Measurements from ENCODE around the gene PAX5.

The PAX5 gene

DNA sequence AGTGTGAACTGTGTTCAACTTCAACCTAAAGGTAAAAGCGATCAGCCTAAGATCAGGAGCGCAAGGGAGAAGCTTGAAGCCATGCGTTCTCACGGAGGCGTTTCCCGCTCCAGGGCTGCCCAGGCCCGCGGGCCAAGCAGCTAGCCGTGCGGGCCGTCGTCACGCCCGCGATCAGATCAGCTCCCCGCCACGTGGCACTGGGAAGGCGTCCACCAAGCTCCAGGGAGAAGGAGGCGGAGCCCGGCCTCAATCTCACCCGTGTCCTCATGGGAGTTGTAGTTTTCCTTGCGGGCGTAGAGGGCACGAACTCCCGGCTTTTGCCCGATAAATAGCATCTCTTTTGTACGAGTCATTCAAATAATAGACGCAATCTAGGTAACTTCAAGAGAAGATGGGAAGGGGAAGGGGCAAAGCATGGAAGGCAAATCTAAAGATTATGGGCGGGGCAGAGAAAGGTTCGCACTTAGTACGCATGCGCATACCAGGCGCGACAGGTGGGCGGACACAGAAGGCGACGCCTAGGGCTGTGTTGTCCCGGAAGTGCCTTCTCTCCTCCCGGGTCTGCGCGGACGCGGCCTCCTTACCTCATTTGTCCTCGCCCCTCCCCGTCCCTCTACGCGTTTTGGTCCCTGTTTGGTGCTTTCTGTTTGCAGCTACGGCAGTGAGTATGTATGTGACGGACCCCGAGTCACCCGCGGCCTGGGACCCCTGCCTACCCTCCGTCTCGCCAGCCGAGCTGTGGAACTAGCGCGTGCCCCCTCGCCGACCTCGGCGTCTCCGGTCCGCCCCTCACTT lies 45.5 kb upstream of the PAX5 start:
- ChIA-PET POLR2A (interaction anchor here (0.8 to 3.5 kb wide), 4 partner anchors 12 to 84 kb away, joined by 3 to 28 read pairs (median 7); partner anchors contain the start of gene ZCCHC7), CTCF (no interaction called here)
- no peaks in the 10 kb centered on the region for H3K36me3 ChIP-seq (ENCODE audit: control insufficient read depth in 2 of 2, insufficient read depth in 1 of 2, low read length in 2 of 2)
- no peaks in the 10 kb centered on the region for H3K9me3 ChIP-seq (ENCODE audit: control insufficient read depth, insufficient read depth, low read depth, low read length)
- peak overlapping the region; percentile 91 for H3K27ac ChIP-seq (ENCODE audit: extremely low read depth, low read depth, low read length)
- H3K4me1 ChIP-seq (ENCODE audit: control insufficient read depth, insufficient read depth, low read length), result peaks cover 12% of the 10 kb centered on the region
- H3K4me3 ChIP-seq (ENCODE audit: low read depth, low read length), result peak overlapping the region; percentile 80
- TF ChIP-seq ZBTB20 (tag by site-specific recombination; IDR thresholded peaks at IDR 0.05), result peak; percentile 60; the same call in 1 of the 2 replicates
- TF ChIP-seq ZNF626 (tag by site-specific recombination; IDR thresholded peaks at IDR 0.05), result no peak
- TF ChIP-seq ZNF501 (tag by site-specific recombination; IDR thresholded peaks at IDR 0.05), result peak; percentile 61
- 0 out of 2 replicates have a peak, but pooled peaks have one; percentile 30 for TF ChIP-seq MZF1 (tag by site-specific recombination; IDR thresholded peaks at IDR 0.05; ENCODE audit: borderline replicate concordance)
- TF ChIP-seq PRDM4 (tag by site-specific recombination; IDR thresholded peaks at IDR 0.05), result 0 out of 2 replicates have a peak, but pooled peaks have one; percentile 32
- TF ChIP-seq ZNF394 (tag by site-specific recombination; IDR thresholded peaks at IDR 0.05; ENCODE audit: borderline replicate concordance), result peak; percentile 65; the same call in 1 of the 2 replicates
- peak; percentile 66 for TF ChIP-seq ZBTB17 (tag by site-specific recombination; IDR thresholded peaks at IDR 0.05)
- peak; percentile 66 for TF ChIP-seq TRIM28 (IDR thresholded peaks at IDR 0.05; ENCODE audit: borderline replicate concordance, low read length)
- TF ChIP-seq SP2 (tag by site-specific recombination; IDR thresholded peaks at IDR 0.05), result peak; percentile 79
- TF ChIP-seq, protein P1, sequence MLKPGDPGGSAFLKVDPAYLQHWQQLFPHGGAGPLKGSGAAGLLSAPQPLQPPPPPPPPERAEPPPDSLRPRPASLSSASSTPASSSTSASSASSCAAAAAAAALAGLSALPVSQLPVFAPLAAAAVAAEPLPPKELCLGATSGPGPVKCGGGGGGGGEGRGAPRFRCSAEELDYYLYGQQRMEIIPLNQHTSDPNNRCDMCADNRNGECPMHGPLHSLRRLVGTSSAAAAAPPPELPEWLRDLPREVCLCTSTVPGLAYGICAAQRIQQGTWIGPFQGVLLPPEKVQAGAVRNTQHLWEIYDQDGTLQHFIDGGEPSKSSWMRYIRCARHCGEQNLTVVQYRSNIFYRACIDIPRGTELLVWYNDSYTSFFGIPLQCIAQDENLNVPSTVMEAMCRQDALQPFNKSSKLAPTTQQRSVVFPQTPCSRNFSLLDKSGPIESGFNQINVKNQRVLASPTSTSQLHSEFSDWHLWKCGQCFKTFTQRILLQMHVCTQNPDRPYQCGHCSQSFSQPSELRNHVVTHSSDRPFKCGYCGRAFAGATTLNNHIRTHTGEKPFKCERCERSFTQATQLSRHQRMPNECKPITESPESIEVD (tag by site-specific recombination; IDR thresholded peaks at IDR 0.05), result no peak
- TF ChIP-seq, protein P2, sequence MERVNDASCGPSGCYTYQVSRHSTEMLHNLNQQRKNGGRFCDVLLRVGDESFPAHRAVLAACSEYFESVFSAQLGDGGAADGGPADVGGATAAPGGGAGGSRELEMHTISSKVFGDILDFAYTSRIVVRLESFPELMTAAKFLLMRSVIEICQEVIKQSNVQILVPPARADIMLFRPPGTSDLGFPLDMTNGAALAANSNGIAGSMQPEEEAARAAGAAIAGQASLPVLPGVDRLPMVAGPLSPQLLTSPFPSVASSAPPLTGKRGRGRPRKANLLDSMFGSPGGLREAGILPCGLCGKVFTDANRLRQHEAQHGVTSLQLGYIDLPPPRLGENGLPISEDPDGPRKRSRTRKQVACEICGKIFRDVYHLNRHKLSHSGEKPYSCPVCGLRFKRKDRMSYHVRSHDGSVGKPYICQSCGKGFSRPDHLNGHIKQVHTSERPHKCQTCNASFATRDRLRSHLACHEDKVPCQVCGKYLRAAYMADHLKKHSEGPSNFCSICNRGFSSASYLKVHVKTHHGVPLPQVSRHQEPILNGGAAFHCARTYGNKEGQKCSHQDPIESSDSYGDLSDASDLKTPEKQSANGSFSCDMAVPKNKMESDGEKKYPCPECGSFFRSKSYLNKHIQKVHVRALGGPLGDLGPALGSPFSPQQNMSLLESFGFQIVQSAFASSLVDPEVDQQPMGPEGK (tag by site-specific recombination; IDR thresholded peaks at IDR 0.05), result peak; percentile 55
- TF ChIP-seq ZNF76 (tag by site-specific recombination; IDR thresholded peaks at IDR 0.05; ENCODE audit: borderline replicate concordance, low read depth), result peak; percentile 87
- TF ChIP-seq, protein P3, sequence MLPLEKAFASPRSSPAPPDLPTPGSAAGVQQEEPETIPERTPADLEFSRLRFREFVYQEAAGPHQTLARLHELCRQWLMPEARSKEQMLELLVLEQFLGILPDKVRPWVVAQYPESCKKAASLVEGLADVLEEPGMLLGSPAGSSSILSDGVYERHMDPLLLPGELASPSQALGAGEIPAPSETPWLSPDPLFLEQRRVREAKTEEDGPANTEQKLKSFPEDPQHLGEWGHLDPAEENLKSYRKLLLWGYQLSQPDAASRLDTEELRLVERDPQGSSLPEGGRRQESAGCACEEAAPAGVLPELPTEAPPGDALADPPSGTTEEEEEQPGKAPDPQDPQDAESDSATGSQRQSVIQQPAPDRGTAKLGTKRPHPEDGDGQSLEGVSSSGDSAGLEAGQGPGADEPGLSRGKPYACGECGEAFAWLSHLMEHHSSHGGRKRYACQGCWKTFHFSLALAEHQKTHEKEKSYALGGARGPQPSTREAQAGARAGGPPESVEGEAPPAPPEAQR (tag by site-specific recombination; IDR thresholded peaks at IDR 0.05), result no peak
- TF ChIP-seq ZNF202 (tag by site-specific recombination; IDR thresholded peaks at IDR 0.05; ENCODE audit: borderline replicate concordance), result no peak
- TF ChIP-seq, protein P4, sequence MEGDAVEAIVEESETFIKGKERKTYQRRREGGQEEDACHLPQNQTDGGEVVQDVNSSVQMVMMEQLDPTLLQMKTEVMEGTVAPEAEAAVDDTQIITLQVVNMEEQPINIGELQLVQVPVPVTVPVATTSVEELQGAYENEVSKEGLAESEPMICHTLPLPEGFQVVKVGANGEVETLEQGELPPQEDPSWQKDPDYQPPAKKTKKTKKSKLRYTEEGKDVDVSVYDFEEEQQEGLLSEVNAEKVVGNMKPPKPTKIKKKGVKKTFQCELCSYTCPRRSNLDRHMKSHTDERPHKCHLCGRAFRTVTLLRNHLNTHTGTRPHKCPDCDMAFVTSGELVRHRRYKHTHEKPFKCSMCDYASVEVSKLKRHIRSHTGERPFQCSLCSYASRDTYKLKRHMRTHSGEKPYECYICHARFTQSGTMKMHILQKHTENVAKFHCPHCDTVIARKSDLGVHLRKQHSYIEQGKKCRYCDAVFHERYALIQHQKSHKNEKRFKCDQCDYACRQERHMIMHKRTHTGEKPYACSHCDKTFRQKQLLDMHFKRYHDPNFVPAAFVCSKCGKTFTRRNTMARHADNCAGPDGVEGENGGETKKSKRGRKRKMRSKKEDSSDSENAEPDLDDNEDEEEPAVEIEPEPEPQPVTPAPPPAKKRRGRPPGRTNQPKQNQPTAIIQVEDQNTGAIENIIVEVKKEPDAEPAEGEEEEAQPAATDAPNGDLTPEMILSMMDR (tag by site-specific recombination; IDR thresholded peaks at IDR 0.05), result 0 out of 2 replicates have a peak, but pooled peaks have one; percentile 12
- TF ChIP-seq ZNF398 (tag by site-specific recombination; IDR thresholded peaks at IDR 0.05), result no peak
- TF ChIP-seq, protein P5, sequence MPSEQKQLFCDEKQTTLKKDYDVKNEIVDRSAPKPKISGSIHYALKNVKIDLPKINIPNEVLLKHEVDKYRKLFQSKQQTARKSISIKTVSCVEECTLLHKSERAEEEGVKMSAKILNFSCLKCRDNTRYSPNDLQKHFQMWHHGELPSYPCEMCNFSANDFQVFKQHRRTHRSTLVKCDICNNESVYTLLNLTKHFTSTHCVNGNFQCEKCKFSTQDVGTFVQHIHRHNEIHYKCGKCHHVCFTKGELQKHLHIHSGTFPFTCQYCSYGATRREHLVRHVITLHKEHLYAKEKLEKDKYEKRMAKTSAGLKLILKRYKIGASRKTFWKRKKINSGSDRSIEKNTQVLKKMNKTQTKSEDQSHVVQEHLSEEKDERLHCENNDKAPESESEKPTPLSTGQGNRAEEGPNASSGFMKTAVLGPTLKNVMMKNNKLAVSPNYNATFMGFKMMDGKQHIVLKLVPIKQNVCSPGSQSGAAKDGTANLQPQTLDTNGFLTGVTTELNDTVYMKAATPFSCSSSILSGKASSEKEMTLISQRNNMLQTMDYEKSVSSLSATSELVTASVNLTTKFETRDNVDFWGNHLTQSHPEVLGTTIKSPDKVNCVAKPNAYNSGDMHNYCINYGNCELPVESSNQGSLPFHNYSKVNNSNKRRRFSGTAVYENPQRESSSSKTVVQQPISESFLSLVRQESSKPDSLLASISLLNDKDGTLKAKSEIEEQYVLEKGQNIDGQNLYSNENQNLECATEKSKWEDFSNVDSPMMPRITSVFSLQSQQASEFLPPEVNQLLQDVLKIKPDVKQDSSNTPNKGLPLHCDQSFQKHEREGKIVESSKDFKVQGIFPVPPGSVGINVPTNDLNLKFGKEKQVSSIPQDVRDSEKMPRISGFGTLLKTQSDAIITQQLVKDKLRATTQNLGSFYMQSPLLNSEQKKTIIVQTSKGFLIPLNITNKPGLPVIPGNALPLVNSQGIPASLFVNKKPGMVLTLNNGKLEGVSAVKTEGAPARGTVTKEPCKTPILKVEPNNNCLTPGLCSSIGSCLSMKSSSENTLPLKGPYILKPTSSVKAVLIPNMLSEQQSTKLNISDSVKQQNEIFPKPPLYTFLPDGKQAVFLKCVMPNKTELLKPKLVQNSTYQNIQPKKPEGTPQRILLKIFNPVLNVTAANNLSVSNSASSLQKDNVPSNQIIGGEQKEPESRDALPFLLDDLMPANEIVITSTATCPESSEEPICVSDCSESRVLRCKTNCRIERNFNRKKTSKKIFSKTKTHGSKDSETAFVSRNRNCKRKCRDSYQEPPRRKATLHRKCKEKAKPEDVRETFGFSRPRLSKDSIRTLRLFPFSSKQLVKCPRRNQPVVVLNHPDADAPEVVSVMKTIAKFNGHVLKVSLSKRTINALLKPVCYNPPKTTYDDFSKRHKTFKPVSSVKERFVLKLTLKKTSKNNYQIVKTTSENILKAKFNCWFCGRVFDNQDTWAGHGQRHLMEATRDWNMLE (tag by site-specific recombination; conservative IDR thresholded peaks at IDR 0.05; ENCODE audit: low read depth), result peak; percentile 38
- TF ChIP-seq ZNF221 (tag by site-specific recombination; IDR thresholded peaks at IDR 0.05; ENCODE audit: borderline replicate concordance), result no peak

Measured in HEK293 (cell line).